H1 (cell line): ENCODE measurements around the gene TRIM24. TPM values are rescaled to one million over a fixed set of nuclear protein-coding genes. Genes with fewer than 3 reads are reported as not detected.

Source experiments
- CHD7 ChIP-seq: fragments of 300-600 bp; sonication (generic); IDR thresholded peaks from 2 replicates; pipeline ENCODE4 v1.7.1; 2012; ENCODE audit warnings: low read length, moderate library complexity, mild to moderate bottlenecking, inconsistent platforms; ENCODE audit not compliant: insufficient replicate concordance
- CTBP2 ChIP-seq: IDR thresholded peaks from 2 replicates; pipeline ENCODE4 v1.7.0; 2011; ENCODE audit warnings: borderline replicate concordance, mild to moderate bottlenecking, moderate library complexity, mixed read lengths, low read length; ENCODE audit not compliant: insufficient read depth, insufficient read length
- RXRA ChIP-seq: IDR thresholded peaks from 2 replicates; pipeline ENCODE4 v1.6.1; 2011; ENCODE audit warnings: low read depth, mild to moderate bottlenecking, low read length, moderate library complexity; ENCODE audit not compliant: insufficient read depth
- polyA plus RNA-seq, 7 experiments: library from polyadenylated mRNA; depleted of rRNA in 3 of 7; stranded (reverse) in 5 of 7; unstranded in 2 of 7; fragments of >200 nt in 5 of 7; fragments of 200-250 nt in 2 of 7; gene quantifications; 1 replicate in 5 of 7; 2 replicates in 1 of 7; 4 replicates in 1 of 7; pipeline versions ENCODE4 v1.2.1 to v1.2.3, GENCODE V29; 2011 to 2013; ENCODE audit warnings: missing spikeins in 2 of 7, mixed read lengths in 2 of 7
- total RNA-seq: library from RNA; stranded (reverse); fragmentation: NEBNext Ultra II Directional; extraction: Animal tissue kit (Norgen Biotek cat#: 25700); gene quantifications from 2 replicates; pipeline ENCODE4 v1.2.1, GENCODE V29; 2021

Gene TRIM24
- total and polyA plus RNA-seq, 2 of the 8 experiments (the other 6 are each of a cell fraction or from before 2014, with no cell fraction given): 67.6 to 149 TPM

GRCh38 chr7:138556771-138557484, 96.9 kb downstream of the TRIM24 start (continued):
- no peak for TF ChIP-seq RXRA
- no peak for TF ChIP-seq CTBP2
- TF ChIP-seq CHD7: no peak
